H9 (cell line): ENCODE results near the gene JMJD1C. TPM values are rescaled to one million over a fixed set of nuclear protein-coding genes. Genes with fewer than 3 reads are reported as not detected.

Experiments used
- DNase-seq: peaks from one replicate; pipeline ENCODE4 v3.0.0-alpha.2; 2017
- H2AFZ ChIP-seq: one replicate; pipeline ENCODE4 v1.6.1; 2013; ENCODE audit warnings: mild to moderate bottlenecking, low read length, control low read depth, moderate library complexity
- H2AK5ac ChIP-seq: 2 replicates; pipeline ENCODE4 v1.6.1; 2013; ENCODE audit warnings: low read length, control low read depth, mixed read lengths; ENCODE audit not compliant: insufficient read length
- H2BK120ac ChIP-seq: one replicate; pipeline ENCODE4 v1.6.1; 2013; ENCODE audit warnings: low read depth, mild to moderate bottlenecking, low read length, control low read depth, inconsistent platforms; ENCODE audit not compliant: poor library complexity, severe bottlenecking
- H2BK12ac ChIP-seq: 2 replicates; pipeline ENCODE4 v1.6.1; 2013; ENCODE audit warnings: low read length, control low read depth, mixed read lengths, low read depth; ENCODE audit not compliant: insufficient read length
- H2BK15ac ChIP-seq: 2 replicates; pipeline ENCODE4 v1.6.1; 2013; ENCODE audit warnings: low read depth, low read length, control low read depth
- H2BK20ac ChIP-seq: one replicate; pipeline ENCODE4 v1.6.1; 2013; ENCODE audit warnings: low read depth, mild to moderate bottlenecking, low read length, control low read depth, inconsistent platforms; ENCODE audit not compliant: poor library complexity, severe bottlenecking
- H2BK5ac ChIP-seq: 2 replicates; pipeline ENCODE4 v1.6.1; 2013; ENCODE audit warnings: low read length, control low read depth, mixed read lengths; ENCODE audit not compliant: insufficient read length
- H3K14ac ChIP-seq: 2 replicates; pipeline ENCODE4 v1.6.1; 2013; ENCODE audit warnings: low read length, control low read depth; ENCODE audit not compliant: insufficient read depth
- H3K18ac ChIP-seq: 2 replicates; pipeline ENCODE4 v1.6.1; 2013; ENCODE audit warnings: low read depth, mild to moderate bottlenecking, mixed read lengths, low read length, control low read depth; ENCODE audit not compliant: insufficient read length
- H3K23ac ChIP-seq: 2 replicates; pipeline ENCODE4 v1.6.1; 2013; ENCODE audit warnings: low read length, control low read depth, mixed read lengths, low read depth; ENCODE audit not compliant: insufficient read length
- H3K23me2 ChIP-seq: 2 replicates; pipeline ENCODE4 v1.6.1; 2013; ENCODE audit warnings: low read depth, mild to moderate bottlenecking, mixed read lengths, low read length, control low read depth; ENCODE audit not compliant: insufficient read length, poor library complexity, severe bottlenecking
- H3K27ac ChIP-seq: 2 replicates; pipeline ENCODE4 v1.5.1; 2013; ENCODE audit warnings: low read length, control low read depth, mixed read lengths, low read depth; ENCODE audit not compliant: insufficient read length
- H3K27me3 ChIP-seq: 2 replicates; pipeline ENCODE4 v1.6.1; 2013; ENCODE audit warnings: low read length, control low read depth, inconsistent platforms; ENCODE audit not compliant: insufficient read depth
- H3K4ac ChIP-seq: 2 replicates; pipeline ENCODE4 v1.6.1; 2013; ENCODE audit warnings: low read depth, mild to moderate bottlenecking, control low read depth, inconsistent platforms, low read length, moderate library complexity
- H3K4me1 ChIP-seq: 2 replicates; pipeline ENCODE4 v1.6.1; 2013; ENCODE audit warnings: low read length, control low read depth, inconsistent platforms; ENCODE audit not compliant: insufficient read depth
- H3K4me2 ChIP-seq: 2 replicates; pipeline ENCODE4 v1.6.1; 2013; ENCODE audit warnings: low read length, control low read depth, mixed read lengths; ENCODE audit not compliant: insufficient read length, insufficient read depth
- H3K56ac ChIP-seq: 2 replicates; pipeline ENCODE4 v1.6.1; 2013; ENCODE audit warnings: low read depth, mild to moderate bottlenecking, mixed read lengths, low read length, control low read depth; ENCODE audit not compliant: insufficient read length
- H3K79me1 ChIP-seq: 2 replicates; pipeline ENCODE4 v1.6.1; 2013; ENCODE audit warnings: low read depth, mild to moderate bottlenecking, moderate library complexity, low read length, control low read depth, inconsistent platforms; ENCODE audit not compliant: insufficient read depth, poor library complexity, severe bottlenecking
- H3K79me2 ChIP-seq: 2 replicates; pipeline ENCODE4 v1.6.1; 2013; ENCODE audit warnings: low read length, control low read depth, inconsistent platforms; ENCODE audit not compliant: insufficient read depth
- H3K9ac ChIP-seq: 2 replicates; pipeline ENCODE4 v1.6.1; 2013; ENCODE audit warnings: low read length, control low read depth, mixed read lengths; ENCODE audit not compliant: insufficient read length; ENCODE audit errors: extremely low read depth
- H3K9me3 ChIP-seq: one replicate; pipeline ENCODE4 v1.6.1; 2013; ENCODE audit warnings: low read depth, low read length, inconsistent platforms; ENCODE audit not compliant: control insufficient read depth
- H3T11ph ChIP-seq: one replicate; pipeline ENCODE4 v1.6.1; 2013; ENCODE audit warnings: mild to moderate bottlenecking, low read length, control low read depth, inconsistent platforms
- H4K20me1 ChIP-seq: one replicate; pipeline ENCODE4 v1.6.1; 2013; ENCODE audit not compliant: control insufficient read depth, insufficient read length, insufficient read depth
- H4K5ac ChIP-seq: 2 replicates; pipeline ENCODE4 v1.6.1; 2013; ENCODE audit warnings: low read depth, mild to moderate bottlenecking, mixed read lengths, low read length, control low read depth; ENCODE audit not compliant: insufficient read length
- H4K8ac ChIP-seq: replicated peaks from 2 replicates; pipeline ENCODE4 v1.6.1; 2013; ENCODE audit warnings: low read length, control low read depth, mixed read lengths, low read depth; ENCODE audit not compliant: insufficient read length
- H4K91ac ChIP-seq: 2 replicates; pipeline ENCODE4 v1.6.1; 2013; ENCODE audit warnings: low read depth, mild to moderate bottlenecking, moderate library complexity, mixed read lengths, low read length, control low read depth; ENCODE audit not compliant: insufficient read length
- H3K27ac Mint-ChIP-seq, 3 experiments: 2 replicates in 2 of 3; 3 replicates in 1 of 3; pipeline ENCODE4 v1.8.0; 2020 to 2021; ENCODE audit warnings: mixed read lengths in 3 of 3, mild to moderate bottlenecking in 1 of 3, moderate library complexity in 1 of 3
- H3K27me3 Mint-ChIP-seq: 2 replicates; pipeline ENCODE4 v1.8.0; 2021; ENCODE audit warnings: low read depth, mild to moderate bottlenecking, moderate library complexity, mixed read lengths
- H3K36me3 Mint-ChIP-seq, 3 experiments: 2 replicates in 2 of 3; 3 replicates in 1 of 3; pipeline ENCODE4 v1.8.0; 2020 to 2021; ENCODE audit warnings: low read depth in 3 of 3, mixed read lengths in 3 of 3; ENCODE audit not compliant: insufficient read depth in 1 of 3
- H3K4me1 Mint-ChIP-seq, 2 experiments: 2 replicates each; pipeline ENCODE4 v1.8.0; 2020; ENCODE audit warnings: mixed read lengths in 2 of 2
- H3K4me3 Mint-ChIP-seq, 2 experiments: 2 replicates in 1 of 2; 3 replicates in 1 of 2; pipeline ENCODE4 v1.8.0; 2020 to 2021; ENCODE audit warnings: mild to moderate bottlenecking in 2 of 2, mixed read lengths in 2 of 2, moderate library complexity in 1 of 2
- H3K9me3 Mint-ChIP-seq, 2 experiments: 2 replicates in 1 of 2; 3 replicates in 1 of 2; pipeline ENCODE4 v1.8.0; 2020; ENCODE audit warnings: mild to moderate bottlenecking in 2 of 2, mixed read lengths in 2 of 2, moderate library complexity in 1 of 2
- CTCF ChIP-seq: fragments of 200-600 bp; sonication (generic); conservative IDR thresholded peaks from 3 replicates; pipeline ENCODE4 v1.8.0; 2021; ENCODE audit warnings: antibody characterized with exemption, mild to moderate bottlenecking
- WGBS: extraction: QIAGEN DNeasy Blood & Tissue Kit; methylation state at CpG from one replicate; pipeline ENCODE4 v1.1.7; 2013; ENCODE audit warnings: missing lambda C conversion rate, low lambda C conversion rate, mixed read lengths; ENCODE audit not compliant: insufficient read length; ENCODE audit errors: extremely low coverage; 5-methylcytosine and 5-hydroxymethylcytosine counted together
- total RNA-seq: library from RNA; stranded (reverse); gene quantifications from 2 replicates; pipeline ENCODE4 v1.2.1, GENCODE V29; 2021

JMJD1C gene
- total RNA-seq, 1 experiment from 2014 or later, result 200 TPM

DNA sequence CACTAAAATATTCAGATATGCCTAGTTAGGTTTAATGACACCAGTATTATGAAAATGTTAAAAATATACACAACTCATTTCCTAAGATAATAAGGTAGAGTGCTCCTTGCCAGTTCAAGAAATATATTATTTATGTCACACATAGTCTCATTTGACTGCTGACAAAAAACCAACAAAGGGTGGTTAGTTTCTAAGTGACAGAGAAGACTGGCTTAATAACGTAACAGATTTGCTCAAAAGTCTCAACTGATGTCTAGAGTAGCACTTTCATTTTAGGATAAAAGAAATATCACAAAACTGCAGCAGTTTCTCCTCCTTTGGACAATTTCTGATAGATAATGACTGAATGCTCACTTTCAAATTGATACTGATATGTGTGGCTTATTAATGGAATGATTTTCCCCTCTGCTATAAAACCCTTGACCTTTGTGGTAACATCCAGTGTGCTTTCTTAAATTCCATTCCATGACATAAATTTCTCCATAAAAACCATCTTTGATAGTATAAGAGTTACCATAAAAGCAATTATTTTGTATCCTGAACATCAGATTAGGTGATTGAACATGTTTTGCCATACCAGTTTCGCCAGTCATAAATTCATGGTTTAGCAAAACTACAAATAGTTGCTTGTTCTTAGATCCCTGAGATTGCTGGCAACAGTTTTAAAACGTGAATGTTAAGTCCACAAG, 238.4 kb downstream of the JMJD1C start:
- H4K20me1 ChIP-seq, result no peaks in the 10 kb centered on the region

More for the DNA sequence above, 238.4 kb downstream of the JMJD1C start:
- Histone ChIP-seq H2BK15ac (no peak overlapping the region), H3K56ac (no peak overlapping the region), H3K14ac (no peak overlapping the region), H4K91ac (no peak overlapping the region), H4K8ac (no peak overlapping the region), H3K18ac (no peak overlapping the region), H3K4ac (no peak overlapping the region), H2BK5ac (no peak overlapping the region), H2AFZ (no peak overlapping the region), H4K5ac (no peak overlapping the region), H3K27ac (no peak overlapping the region), H3K9me3 (no peaks in the 10 kb centered on the region), H3K9ac (no peak overlapping the region), H3K4me2 (no peak overlapping the region), H3K23ac (no peak overlapping the region), H3K4me1 (no peaks in the 10 kb centered on the region; the same call in 1 of the 2 replicates), H2BK120ac (no peak overlapping the region), H3K27me3 (no peaks in the 10 kb centered on the region), H3K79me2 (peaks cover 60% of the 10 kb centered on the region; the same call in 1 of the 2 replicates), H2BK12ac (no peak overlapping the region), H2BK20ac (no peak overlapping the region), H3K23me2 (no peaks in the 10 kb centered on the region), H2AK5ac (no peak overlapping the region), H3T11ph (no peak overlapping the region), H3K79me1 (peaks cover 2% of the 10 kb centered on the region)
- no CpG with 5 or more reads among the region's 3 CpGs for WGBS
- Mint-ChIP-seq H3K9me3 (no peaks in the 10 kb centered on the region), H3K27me3 (no peaks in the 10 kb centered on the region), H3K4me1 (peaks cover 12 to 20% of the 10 kb centered on the region in 2 experiments), H3K36me3 (peaks cover 4 to 20% (median 12%) of the 10 kb centered on the region in 3 experiments; a peak in 6 of 7 replicates), H3K27ac (0 out of 7 replicates have a peak overlapping the region, but pooled peaks of 1 of the 3 experiments have one; percentile 15), H3K4me3 (no peak overlapping the region)
- no peak for TF ChIP-seq CTCF
- DNase-seq, result no peak
